ENCODE measurements around the gene CA10. TPM values are rescaled to one million over a fixed set of nuclear protein-coding genes. Genes with fewer than 3 reads are reported as not detected.

CA10 gene
- total and polyA plus RNA-seq, 2 experiments from 2014 or later = not detected

GRCh38 chr17:51707216-51707615 lies 451.3 kb downstream of the CA10 start:
- no peak overlapping the region for H3K4me2 ChIP-seq (ENCODE audit: unreplicated experiment)
- H3K27me3 ChIP-seq (replicated peaks; ENCODE audit: insufficient read depth) = no peaks in the 10 kb centered on the region
- in situ Hi-C loops (cut with MboI) = no loop called here
- H3F3A ChIP-seq (ENCODE audit: insufficient read depth) = no peaks in the 10 kb centered on the region
- TF ChIP-seq EZH2phosphoT487 (IDR thresholded peaks at IDR 0.05; ENCODE audit: insufficient read depth, low read depth) = no peak
- TF ChIP-seq EZH2 (IDR thresholded peaks at IDR 0.05; ENCODE audit: insufficient read depth, poor library complexity, severe bottlenecking) = no peak
- no peaks in the 10 kb centered on the region for H3K79me2 ChIP-seq (ENCODE audit: insufficient read depth)
- H4K20me1 ChIP-seq (ENCODE audit: insufficient read depth) = no peaks in the 10 kb centered on the region
- H3K36me3 ChIP-seq (ENCODE audit: low read depth) = no peaks in the 10 kb centered on the region
- DNase-seq = no peak
- no peak overlapping the region for H3K9ac ChIP-seq
- H3K9me2 ChIP-seq (ENCODE audit: insufficient read depth) = no peaks in the 10 kb centered on the region
- H3K27ac ChIP-seq = no peak overlapping the region
- no peaks in the 10 kb centered on the region for H3K4me1 ChIP-seq (ENCODE audit: insufficient read depth)
- WGBS, 2 experiments (ENCODE audit: low coverage in 1 of 2, low lambda C conversion rate in 2 of 2, missing lambda C conversion rate in 2 of 2) = 4 to 15% methylated on average over 2 of the region's 2 CpGs
- H3K4me3 ChIP-seq = no peak overlapping the region
- no peak overlapping the region for H2AFZ ChIP-seq
- no peaks in the 10 kb centered on the region for H3K9me3 ChIP-seq (ENCODE audit: low read depth)

GRCh38 chr17:51706093-51706492 lies 452.4 kb downstream of the CA10 start:
- Histone ChIP-seq H3K4me2 (ENCODE audit: unreplicated experiment) (no peak overlapping the region), H4K20me1 (ENCODE audit: insufficient read depth) (no peaks in the 10 kb centered on the region), H3K9me3 (ENCODE audit: low read depth) (no peaks in the 10 kb centered on the region), H3K36me3 (ENCODE audit: low read depth) (no peaks in the 10 kb centered on the region), H3K27ac (no peak overlapping the region), H3K9ac (no peak overlapping the region), H3F3A (ENCODE audit: insufficient read depth) (no peaks in the 10 kb centered on the region), H3K9me2 (ENCODE audit: insufficient read depth) (no peaks in the 10 kb centered on the region), H2AFZ (no peak overlapping the region), H3K4me1 (ENCODE audit: insufficient read depth) (no peaks in the 10 kb centered on the region), H3K79me2 (ENCODE audit: insufficient read depth) (no peaks in the 10 kb centered on the region), H3K27me3 (replicated peaks; ENCODE audit: insufficient read depth) (no peaks in the 10 kb centered on the region), H3K4me3 (no peak overlapping the region)
- DNase-seq = no peak
- in situ Hi-C loops (cut with MboI) = no loop called here
- TF ChIP-seq EZH2 (IDR thresholded peaks at IDR 0.05; ENCODE audit: insufficient read depth, poor library complexity, severe bottlenecking) = no peak
- no peak for TF ChIP-seq EZH2phosphoT487 (IDR thresholded peaks at IDR 0.05; ENCODE audit: insufficient read depth, low read depth)
- WGBS, 2 experiments (ENCODE audit: low coverage in 1 of 2, low lambda C conversion rate in 2 of 2, missing lambda C conversion rate in 2 of 2) = 6 to 16% methylated on average over 1 of the region's 1 CpG

GRCh38 chr17:51703361-51704341 lies 454.9 kb downstream of the CA10 start:
- no peak for TF ChIP-seq EZH2phosphoT487 (IDR thresholded peaks at IDR 0.05; ENCODE audit: insufficient read depth, low read depth)
- TF ChIP-seq EZH2 (IDR thresholded peaks at IDR 0.05; ENCODE audit: insufficient read depth, poor library complexity, severe bottlenecking) = no peak
- WGBS, 2 experiments (ENCODE audit: low coverage in 1 of 2, low lambda C conversion rate in 2 of 2, missing lambda C conversion rate in 2 of 2) = 16 to 18% methylated on average over 8 of the region's 8 CpGs
- DNase-seq = peak; percentile 40

GRCh38 chr17:51702963-51703360 lies 455.6 kb downstream of the CA10 start:
- Histone ChIP-seq H3K9ac (no peak overlapping the region), H3K27ac (no peak overlapping the region), H3K4me1 (ENCODE audit: insufficient read depth) (no peaks in the 10 kb centered on the region), H3K9me2 (ENCODE audit: insufficient read depth) (no peaks in the 10 kb centered on the region), H3K36me3 (ENCODE audit: low read depth) (no peaks in the 10 kb centered on the region), H3F3A (ENCODE audit: insufficient read depth) (no peaks in the 10 kb centered on the region), H3K27me3 (replicated peaks; ENCODE audit: insufficient read depth) (no peaks in the 10 kb centered on the region), H3K9me3 (ENCODE audit: low read depth) (no peaks in the 10 kb centered on the region), H2AFZ (no peak overlapping the region), H3K4me2 (ENCODE audit: unreplicated experiment) (no peak overlapping the region), H3K79me2 (ENCODE audit: insufficient read depth) (no peaks in the 10 kb centered on the region), H3K4me3 (no peak overlapping the region), H4K20me1 (ENCODE audit: insufficient read depth) (no peaks in the 10 kb centered on the region)
- in situ Hi-C loops (cut with MboI) = no loop called here
- no peak for DNase-seq
- TF ChIP-seq EZH2 (IDR thresholded peaks at IDR 0.05; ENCODE audit: insufficient read depth, poor library complexity, severe bottlenecking) (no peak), EZH2phosphoT487 (IDR thresholded peaks at IDR 0.05; ENCODE audit: insufficient read depth, low read depth) (no peak)
- WGBS, 2 experiments (ENCODE audit: low coverage in 1 of 2, low lambda C conversion rate in 2 of 2, missing lambda C conversion rate in 2 of 2) = 12 to 13% methylated on average over 3 of the region's 3 CpGs

More at GRCh38 chr17:51703361-51704341, 454.9 kb downstream of the CA10 start:
- H3K79me2 ChIP-seq (ENCODE audit: insufficient read depth) = no peaks in the 10 kb centered on the region
- H4K20me1 ChIP-seq (ENCODE audit: insufficient read depth) = no peaks in the 10 kb centered on the region
- H3K36me3 ChIP-seq (ENCODE audit: low read depth) = no peaks in the 10 kb centered on the region
- no peak overlapping the region for H3K9ac ChIP-seq
- H3K4me1 ChIP-seq (ENCODE audit: insufficient read depth) = no peaks in the 10 kb centered on the region
- H3F3A ChIP-seq (ENCODE audit: insufficient read depth) = no peaks in the 10 kb centered on the region
- H3K27ac ChIP-seq = no peak overlapping the region
- H3K9me3 ChIP-seq (ENCODE audit: low read depth) = no peaks in the 10 kb centered on the region
- no peak overlapping the region for H3K4me2 ChIP-seq (ENCODE audit: unreplicated experiment)
- no peaks in the 10 kb centered on the region for H3K27me3 ChIP-seq (replicated peaks; ENCODE audit: insufficient read depth)
- H3K4me3 ChIP-seq = no peak overlapping the region
- no peaks in the 10 kb centered on the region for H3K9me2 ChIP-seq (ENCODE audit: insufficient read depth)
- no peak overlapping the region for H2AFZ ChIP-seq
- in situ Hi-C loops (cut with MboI) = no loop called here
